Measurements from ENCODE around the gene INPP5F. TPM values are rescaled to one million over a fixed set of nuclear protein-coding genes. Genes with fewer than 3 reads are reported as not detected.
A peak's percentile ranks its signal among the peaks of the same experiment; 100 is the strongest.

INPP5F gene
- polyA plus RNA-seq, 1 of the 3 experiments (the other 2 are of a cell fraction), result 7.8 TPM

- CTCF ChIA-PET, result interaction anchor here (5.1 kb wide), 1 partner anchor 13 kb away, joined by 40 read pairs; no protein-coding TSS in a partner anchor
- Histone ChIP-seq H3K27me3 (ENCODE audit: insufficient read depth) (no peaks in the 10 kb centered on the region), H3K4me2 (no peak overlapping the region), H3K4me3 (ENCODE audit: low read depth in 2 of 2, low read length in 1 of 2) (no peak overlapping the region), H2AFZ (ENCODE audit: low read depth) (no peak overlapping the region), H3K4me1 (ENCODE audit: control insufficient read depth in 1 of 2, insufficient read depth in 2 of 2, low read depth in 1 of 2, low read length in 1 of 2) (peaks cover under 1 to 37% of the 10 kb centered on the region in 2 experiments; a peak in 3 of 4 replicates), H3K9ac (no peak overlapping the region), H3K9me2 (no peaks in the 10 kb centered on the region), H3K9me3 (no peaks in the 10 kb centered on the region), H3K27ac (ENCODE audit: low read depth in 2 of 2, low read length in 1 of 2) (peak overlapping the region in 1 of 2 experiments; percentile 73; a peak in 1 of 4 replicates), H3K36me3 (replicated peaks in 1 of 2; ENCODE audit: control insufficient read depth in 1 of 2, insufficient read depth in 2 of 2, low read length in 1 of 2) (no peaks in the 10 kb centered on the region), H4K20me1 (ENCODE audit: insufficient read depth) (no peaks in the 10 kb centered on the region), H3F3A (replicated peaks; ENCODE audit: insufficient read depth) (peaks cover 15% of the 10 kb centered on the region), H3K79me2 (ENCODE audit: insufficient read depth) (peaks cover 17% of the 10 kb centered on the region)
- POLR2A ChIA-PET, result no interaction called here
- 82% methylated on average over 8 of the region's 8 CpGs for WGBS (ENCODE audit: low lambda C conversion rate)
- TF ChIP-seq TCF12 (IDR thresholded peaks at IDR 0.05), result no peak
- TF ChIP-seq FOSL2 (IDR thresholded peaks at IDR 0.05; ENCODE audit: borderline replicate concordance, low read depth), result no peak
- TF ChIP-seq NRF1 (IDR thresholded peaks at IDR 0.05; ENCODE audit: low read depth, low read length), result no peak
- TF ChIP-seq USF1 (IDR thresholded peaks at IDR 0.05; ENCODE audit: borderline replicate concordance, low read depth), result no peak
- no peak for TF ChIP-seq ZBTB33 (IDR thresholded peaks at IDR 0.05; ENCODE audit: borderline replicate concordance, low read depth)
- no peak for TF ChIP-seq RFX5 (IDR thresholded peaks at IDR 0.05; ENCODE audit: low read length)
- no peak for TF ChIP-seq MXI1 (IDR thresholded peaks at IDR 0.05; ENCODE audit: low read depth, low read length)
- DNase-seq, result no peak
These were observed 37.3 kb downstream of the INPP5F start for GRCh38 chr10:119762805-119763798.

- no peak overlapping the region for H3K4me3 ChIP-seq (ENCODE audit: low read depth in 2 of 2, low read length in 1 of 2)
- no peak overlapping the region for H3K9ac ChIP-seq
- no peaks in the 10 kb centered on the region for H3K9me2 ChIP-seq
- H3F3A ChIP-seq (replicated peaks; ENCODE audit: insufficient read depth), result peaks cover 28% of the 10 kb centered on the region
- peaks cover 23% of the 10 kb centered on the region for H3K79me2 ChIP-seq (ENCODE audit: insufficient read depth)
- H3K27me3 ChIP-seq (ENCODE audit: insufficient read depth), result no peaks in the 10 kb centered on the region
- CTCF ChIA-PET, result interaction anchor here (1.0 kb wide), 1 partner anchor 81 kb away, joined by 4 read pairs; no protein-coding TSS in a partner anchor
- no peak for TF ChIP-seq YY1 (IDR thresholded peaks at IDR 0.05; ENCODE audit: low read depth)
- no peak for TF ChIP-seq REST (IDR thresholded peaks at IDR 0.05; ENCODE audit: low read depth, low read length)
- no peak for TF ChIP-seq NRF1 (IDR thresholded peaks at IDR 0.05; ENCODE audit: low read depth, low read length)
- TF ChIP-seq TCF12 (IDR thresholded peaks at IDR 0.05), result peak; percentile 18; the same call in 1 of the 2 replicates
- no peak for TF ChIP-seq NFIC (IDR thresholded peaks at IDR 0.05; ENCODE audit: borderline replicate concordance)
- TF ChIP-seq MAX (IDR thresholded peaks at IDR 0.05; ENCODE audit: low read depth), result no peak
- H2AFZ ChIP-seq (ENCODE audit: low read depth), result no peak overlapping the region
- peak overlapping the region; percentile 51 to 97; a peak in 3 of 4 replicates for H3K27ac ChIP-seq (ENCODE audit: low read depth in 2 of 2, low read length in 1 of 2)
- peak overlapping the region; percentile 8; the same call in 1 of the 2 replicates for H3K4me2 ChIP-seq
- peaks cover 0 to 4% of the 10 kb centered on the region in 2 experiments for H3K36me3 ChIP-seq (replicated peaks in 1 of 2; ENCODE audit: control insufficient read depth in 1 of 2, insufficient read depth in 2 of 2, low read length in 1 of 2)
- POLR2A ChIA-PET, result no interaction called here
- H3K9me3 ChIP-seq, result no peaks in the 10 kb centered on the region
- no peaks in the 10 kb centered on the region for H4K20me1 ChIP-seq (ENCODE audit: insufficient read depth)
- peaks cover 11 to 30% of the 10 kb centered on the region in 2 experiments for H3K4me1 ChIP-seq (ENCODE audit: control insufficient read depth in 1 of 2, insufficient read depth in 2 of 2, low read depth in 1 of 2, low read length in 1 of 2)
- WGBS (ENCODE audit: low lambda C conversion rate), result 85% methylated on average over 4 of the region's 4 CpGs
- no peak for DNase-seq
These were observed 42.7 kb downstream of the INPP5F start for GRCh38 chr10:119768455-119769094.

Measured in SK-N-SH (cell line).